ENCODE data around the gene CMIP.

CMIP gene

GRCh38 chr16:81587626-81588160 lies 143.1 kb downstream of the CMIP start:
- no peak for DNase-seq (ENCODE audit: low spot score)

- no peak for DNase-seq (ENCODE audit: low spot score)
These were observed 143.9 kb downstream of the CMIP start for GRCh38 chr16:81588326-81589081.

GRCh38 chr16:81589975-81590650 lies 145.5 kb downstream of the CMIP start:
- no peak for DNase-seq (ENCODE audit: low spot score)

GRCh38 chr16:81590714-81591544 lies 146.3 kb downstream of the CMIP start:
- DNase-seq (ENCODE audit: low spot score), result no peak

GRCh38 chr16:81591545-81591870 lies 146.9 kb downstream of the CMIP start:
- no peak for DNase-seq (ENCODE audit: low spot score)

- DNase-seq (ENCODE audit: low spot score), result no peak
These were observed 147.8 kb downstream of the CMIP start for GRCh38 chr16:81592353-81592866.

GRCh38 chr16:81593481-81593880 lies 148.9 kb downstream of the CMIP start:
- peak; percentile 76 for DNase-seq (ENCODE audit: low spot score)

GRCh38 chr16:81595629-81596292 lies 151.2 kb downstream of the CMIP start:
- DNase-seq (ENCODE audit: low spot score), result no peak

GRCh38 chr16:81597079-81597658 lies 152.6 kb downstream of the CMIP start:
- DNase-seq (ENCODE audit: low spot score), result no peak

- DNase-seq (ENCODE audit: low spot score), result no peak
These were observed 153.5 kb downstream of the CMIP start for GRCh38 chr16:81598083-81598482.

- DNase-seq (ENCODE audit: low spot score), result no peak
These were observed 154.6 kb downstream of the CMIP start for GRCh38 chr16:81599034-81599744.

- DNase-seq (ENCODE audit: low spot score), result no peak
These were observed 155.7 kb downstream of the CMIP start for GRCh38 chr16:81600275-81600674.

GRCh38 chr16:81601008-81601428 lies 156.4 kb downstream of the CMIP start:
- no peak for DNase-seq (ENCODE audit: low spot score)

- DNase-seq (ENCODE audit: low spot score), result no peak
These were observed 157.1 kb downstream of the CMIP start for GRCh38 chr16:81601601-81602255.

- no peak for DNase-seq (ENCODE audit: low spot score)
These were observed 157.7 kb downstream of the CMIP start for GRCh38 chr16:81602256-81602776.

- DNase-seq (ENCODE audit: low spot score), result no peak
These were observed 158.2 kb downstream of the CMIP start for GRCh38 chr16:81602792-81603191.

GRCh38 chr16:81604960-81605383 lies 160.4 kb downstream of the CMIP start:
- DNase-seq (ENCODE audit: low spot score), result no peak

- no peak for DNase-seq (ENCODE audit: low spot score)
These were observed 161.4 kb downstream of the CMIP start for GRCh38 chr16:81606039-81606438.

- no peak for DNase-seq (ENCODE audit: low spot score)
These were observed 162.4 kb downstream of the CMIP start for GRCh38 chr16:81607006-81607405.

All from D341Med (cell line).